H1 (cell line): ENCODE results near the gene MYBPC3.

Source experiments
- BRCA1 ChIP-seq: IDR thresholded peaks from 2 replicates; pipeline ENCODE4 v1.6.1; 2012; ENCODE audit warnings: low read depth, low read length, improper control_type of control experiment
- CHD1 ChIP-seq: IDR thresholded peaks from 2 replicates; pipeline ENCODE4 v1.6.1; 2012; ENCODE audit warnings: low read depth, low read length, improper control_type of control experiment
- EGR1 ChIP-seq: IDR thresholded peaks from 2 replicates; pipeline ENCODE4 v1.6.1; 2011; ENCODE audit warnings: low read depth, low read length, borderline replicate concordance
- GTF2F1 ChIP-seq: IDR thresholded peaks from 2 replicates; pipeline ENCODE4 v1.6.1; 2012; ENCODE audit warnings: low read depth, low read length, improper control_type of control experiment, borderline replicate concordance
- POLR2A ChIP-seq, 2 experiments: IDR thresholded peaks; 1 replicate in 1 of 2; 2 replicates in 1 of 2; pipeline ENCODE4 v1.6.1; 2011; ENCODE audit warnings: low read depth in 2 of 2, low read length in 2 of 2, mild to moderate bottlenecking in 2 of 2; ENCODE audit errors: control extremely low read depth in 1 of 2
- POU5F1 ChIP-seq: IDR thresholded peaks from 2 replicates; pipeline ENCODE4 v1.6.1; 2011; ENCODE audit warnings: low read depth, mild to moderate bottlenecking, low read length, moderate library complexity
- SIN3A ChIP-seq, 2 experiments: IDR thresholded peaks in 1 of 2; conservative IDR thresholded peaks in 1 of 2; 2 replicates each; pipeline ENCODE4 v1.6.1; 2011 to 2012; ENCODE audit warnings: low read length in 2 of 2, improper control_type of control experiment in 1 of 2, low read depth in 1 of 2, mild to moderate bottlenecking in 1 of 2
- TCF12 ChIP-seq: IDR thresholded peaks from 2 replicates; pipeline ENCODE4 v1.6.1; 2011; ENCODE audit warnings: low read depth, mild to moderate bottlenecking, low read length
- ZNF274 ChIP-seq: IDR thresholded peaks from 2 replicates; pipeline ENCODE4 v1.7.0; 2012; ENCODE audit warnings: low read length, borderline replicate concordance; ENCODE audit errors: extremely low read depth
- TF ChIP-seq, protein P1 (sequence below): IDR thresholded peaks from 2 replicates; pipeline ENCODE4 v1.6.1; 2012; ENCODE audit warnings: low read length, inconsistent platforms
- TF ChIP-seq, protein P2 (sequence below), 3 experiments: IDR thresholded peaks; 1 replicate in 2 of 3; 2 replicates in 1 of 3; pipeline versions ENCODE4 v1.5.1 to v1.6.1; 2011; ENCODE audit warnings: low read length in 3 of 3, mild to moderate bottlenecking in 3 of 3, inconsistent platforms in 2 of 3, low read depth in 1 of 3, moderate library complexity in 1 of 3; ENCODE audit not compliant: insufficient read depth in 1 of 3; ENCODE audit errors: control extremely low read depth in 1 of 3
- TF ChIP-seq, protein P3 (sequence below): IDR thresholded peaks from 2 replicates; pipeline ENCODE4 v1.6.1; 2011; ENCODE audit warnings: low read depth, mild to moderate bottlenecking, low read length; ENCODE audit not compliant: insufficient read depth

DNA sequence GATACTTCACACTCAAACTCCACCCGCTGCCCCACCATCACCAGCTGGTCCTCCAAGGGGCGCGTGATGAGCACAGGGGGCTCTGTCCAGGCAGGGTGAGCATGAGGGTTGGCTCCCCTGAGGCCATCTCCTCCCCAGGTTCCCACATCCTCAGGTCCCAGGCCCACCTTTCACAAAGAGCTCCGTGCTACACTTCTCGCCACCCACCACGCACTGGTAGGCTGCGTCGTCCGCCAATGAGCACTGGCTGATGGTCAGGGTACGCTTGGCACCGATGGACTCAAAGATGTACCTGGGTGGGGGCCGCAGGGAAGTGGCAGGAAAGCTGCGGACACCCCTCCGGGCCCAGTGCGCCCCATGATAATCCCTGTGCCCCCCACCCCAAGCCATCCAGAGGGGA, 9.6 kb downstream of the MYBPC3 start:
- TF ChIP-seq CHD1 (no peak), SIN3A (conservative IDR thresholded peaks at IDR 0.05 in 1 of 2, IDR thresholded peaks at IDR 0.05 in 1 of 2; ENCODE audit: low read depth in 1 of 2, low read length in 2 of 2) (no peak), ZNF274 (no peak), TCF12 (no peak), POLR2A (IDR thresholded peaks at IDR 0.05; ENCODE audit: control extremely low read depth in 1 of 2, low read depth in 2 of 2, low read length in 2 of 2) (no peak), POU5F1 (no peak), GTF2F1 (no peak), BRCA1 (no peak), EGR1 (no peak)
- TF ChIP-seq, protein P1, sequence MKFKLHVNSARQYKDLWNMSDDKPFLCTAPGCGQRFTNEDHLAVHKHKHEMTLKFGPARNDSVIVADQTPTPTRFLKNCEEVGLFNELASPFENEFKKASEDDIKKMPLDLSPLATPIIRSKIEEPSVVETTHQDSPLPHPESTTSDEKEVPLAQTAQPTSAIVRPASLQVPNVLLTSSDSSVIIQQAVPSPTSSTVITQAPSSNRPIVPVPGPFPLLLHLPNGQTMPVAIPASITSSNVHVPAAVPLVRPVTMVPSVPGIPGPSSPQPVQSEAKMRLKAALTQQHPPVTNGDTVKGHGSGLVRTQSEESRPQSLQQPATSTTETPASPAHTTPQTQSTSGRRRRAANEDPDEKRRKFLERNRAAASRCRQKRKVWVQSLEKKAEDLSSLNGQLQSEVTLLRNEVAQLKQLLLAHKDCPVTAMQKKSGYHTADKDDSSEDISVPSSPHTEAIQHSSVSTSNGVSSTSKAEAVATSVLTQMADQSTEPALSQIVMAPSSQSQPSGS, result no peak
- TF ChIP-seq, protein P2, sequence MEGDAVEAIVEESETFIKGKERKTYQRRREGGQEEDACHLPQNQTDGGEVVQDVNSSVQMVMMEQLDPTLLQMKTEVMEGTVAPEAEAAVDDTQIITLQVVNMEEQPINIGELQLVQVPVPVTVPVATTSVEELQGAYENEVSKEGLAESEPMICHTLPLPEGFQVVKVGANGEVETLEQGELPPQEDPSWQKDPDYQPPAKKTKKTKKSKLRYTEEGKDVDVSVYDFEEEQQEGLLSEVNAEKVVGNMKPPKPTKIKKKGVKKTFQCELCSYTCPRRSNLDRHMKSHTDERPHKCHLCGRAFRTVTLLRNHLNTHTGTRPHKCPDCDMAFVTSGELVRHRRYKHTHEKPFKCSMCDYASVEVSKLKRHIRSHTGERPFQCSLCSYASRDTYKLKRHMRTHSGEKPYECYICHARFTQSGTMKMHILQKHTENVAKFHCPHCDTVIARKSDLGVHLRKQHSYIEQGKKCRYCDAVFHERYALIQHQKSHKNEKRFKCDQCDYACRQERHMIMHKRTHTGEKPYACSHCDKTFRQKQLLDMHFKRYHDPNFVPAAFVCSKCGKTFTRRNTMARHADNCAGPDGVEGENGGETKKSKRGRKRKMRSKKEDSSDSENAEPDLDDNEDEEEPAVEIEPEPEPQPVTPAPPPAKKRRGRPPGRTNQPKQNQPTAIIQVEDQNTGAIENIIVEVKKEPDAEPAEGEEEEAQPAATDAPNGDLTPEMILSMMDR (IDR thresholded peaks at IDR 0.05; ENCODE audit: control extremely low read depth in 1 of 3, insufficient read depth in 1 of 3, low read depth in 1 of 3, low read length in 3 of 3), result no peak
- TF ChIP-seq, protein P3, sequence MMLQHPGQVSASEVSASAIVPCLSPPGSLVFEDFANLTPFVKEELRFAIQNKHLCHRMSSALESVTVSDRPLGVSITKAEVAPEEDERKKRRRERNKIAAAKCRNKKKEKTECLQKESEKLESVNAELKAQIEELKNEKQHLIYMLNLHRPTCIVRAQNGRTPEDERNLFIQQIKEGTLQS, result no peak
